ENCODE measurements around the gene FREY1. TPM values are rescaled to one million over a fixed set of nuclear protein-coding genes. Genes with fewer than 3 reads are reported as not detected.

Gene FREY1, protein sequence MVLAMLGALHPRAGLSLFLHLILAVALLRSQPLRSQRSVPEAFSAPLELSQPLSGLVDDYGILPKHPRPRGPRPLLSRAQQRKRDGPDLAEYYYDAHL
- total RNA-seq (2012; rRNA removed) (0.83 TPM in 1 of 2 replicates, not detected in the other), polyA plus RNA-seq (2012; rRNA removed) (0.21 and 0.49 TPM in 2 replicates), Bru-seq, nascent RNA (percentile 33 among the genes with signal in this experiment), BruChase-seq, experiment 1, labeled RNA remaining after a 6-hour chase (percentile 48 among the genes with signal in this experiment), BruChase-seq, experiment 2, labeled RNA remaining after a 2-hour chase (percentile 49 among the genes with signal in this experiment)
- polyA plus RNA-seq (2012; cell fraction: cytosol; rRNA removed) = 0.10 and 0.11 TPM in 2 replicates
- polyA plus RNA-seq (2012; cell fraction: nucleus; rRNA removed; ENCODE audit: low replicate concordance) = 1.6 and 1.7 TPM in 2 replicates
- long read RNA-seq = 0 reads

DNA sequence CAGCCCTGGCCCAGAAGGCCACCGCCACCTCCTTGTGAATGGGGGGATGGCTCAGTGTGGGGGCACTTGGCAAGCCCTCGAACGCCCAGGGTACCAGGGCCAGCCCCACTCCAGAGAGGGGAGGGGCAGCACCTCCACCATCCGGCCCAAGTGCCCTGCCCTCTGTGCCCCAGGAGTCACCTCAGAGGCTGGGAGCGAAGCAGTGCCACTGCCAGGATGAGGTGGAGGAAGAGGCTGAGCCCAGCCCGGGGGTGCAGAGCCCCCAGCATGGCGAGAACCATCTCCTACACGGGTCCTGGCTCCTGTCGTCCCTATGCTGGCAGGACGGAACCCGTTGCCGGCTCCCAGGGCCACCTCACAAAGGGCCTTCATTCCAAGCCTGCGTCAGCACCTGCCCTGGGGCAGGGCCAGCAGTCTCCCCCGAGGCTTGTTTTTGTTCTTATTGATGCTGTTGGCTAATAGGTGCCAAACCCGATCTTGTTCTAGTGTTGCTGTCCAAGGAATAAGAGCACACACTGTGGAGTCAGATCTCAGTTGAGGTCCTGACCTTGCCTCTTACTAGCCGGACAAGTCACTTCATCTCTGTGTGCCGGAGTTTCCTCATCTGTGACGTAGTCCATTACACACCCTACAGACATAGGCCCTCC lies at the start of gene FREY1:
Gene FREY1, minus strand, starts transcription at position 307 of the 647 bp plus-strand sequence. Its CDS starts 26 bp downstream, at position 281.
- Histone ChIP-seq H3K4me2 (ENCODE audit: low read depth, low read length) (no peak within 1 kb of the TSS), H3K36me3 (ENCODE audit: control insufficient read depth, insufficient read depth, low read length) (peaks cover 31% of the 10 kb centered on the region), H3K9me3 (ENCODE audit: control insufficient read depth, insufficient read depth, low read length) (no peaks in the 10 kb centered on the region), H2AK9ac (replicated peaks; ENCODE audit: low read depth, low read length, poor library complexity) (no peak within 1 kb of the TSS), H4K20me1 (ENCODE audit: insufficient read depth, low read length) (no peaks in the 10 kb centered on the region), H2BK15ac (ENCODE audit: low read depth, low read length) (no peak within 1 kb of the TSS), H2AFZ (replicated peaks; ENCODE audit: low read length, poor library complexity) (no peak within 1 kb of the TSS), H3K56ac (ENCODE audit: extremely low read depth, insufficient read depth, low read length) (no peak within 1 kb of the TSS), H3K18ac (ENCODE audit: low read depth, low read length) (no peak within 1 kb of the TSS), H3K9ac (ENCODE audit: low read depth, low read length) (no peak within 1 kb of the TSS), H3K4me1 (ENCODE audit: control insufficient read depth, insufficient read depth, low read length) (no peaks in the 10 kb centered on the region), H3K14ac (replicated peaks; ENCODE audit: low read depth, low read length) (no peak within 1 kb of the TSS), H4K8ac (ENCODE audit: low read depth in 2 of 2, low read length in 2 of 2) (no peak within 1 kb of the TSS), H3K9me1 (ENCODE audit: insufficient read depth, low read length) (no peaks in the 10 kb centered on the region), H4K5ac (ENCODE audit: low read depth, low read length) (no peak within 1 kb of the TSS), H3K4ac (ENCODE audit: low read depth, low read length) (no peak within 1 kb of the TSS), H3K27ac (ENCODE audit: insufficient read depth, low read length) (no peak within 1 kb of the TSS), H2BK20ac (ENCODE audit: low read depth, low read length) (no peak within 1 kb of the TSS), H2AK5ac (ENCODE audit: low read depth, low read length) (no peak within 1 kb of the TSS), H2BK120ac (ENCODE audit: low read depth, low read length) (no peak within 1 kb of the TSS), H3K4me3 (ENCODE audit: insufficient read depth, low read depth, low read length) (no peak within 1 kb of the TSS), H3K23ac (ENCODE audit: low read depth, low read length) (no peak within 1 kb of the TSS), H3K79me1 (ENCODE audit: low read depth in 1 of 2, low read length in 2 of 2) (no peaks in the 10 kb centered on the region), H2BK5ac (ENCODE audit: low read depth, low read length, poor library complexity, severe bottlenecking) (no peak within 1 kb of the TSS), H3K27me3 (ENCODE audit: control insufficient read depth, insufficient read depth, low read length) (no peaks in the 10 kb centered on the region), H4K91ac (ENCODE audit: insufficient read depth, low read depth, low read length) (no peak within 1 kb of the TSS)
- intact Hi-C loops (cut with micrococcal nuclease) (no loop called here), dilution Hi-C loops (cut with HindIII; ENCODE audit: low sequenced_read_pairs, unreplicated experiment) (no loop called here), in situ Hi-C loops (cut with MboI; ENCODE audit: low sequenced_read_pairs) (no loop called here)
- ATAC-seq (ENCODE audit: low read depth) (no peak), DNase-seq (no peak)
- TF ChIP-seq, protein P1, sequence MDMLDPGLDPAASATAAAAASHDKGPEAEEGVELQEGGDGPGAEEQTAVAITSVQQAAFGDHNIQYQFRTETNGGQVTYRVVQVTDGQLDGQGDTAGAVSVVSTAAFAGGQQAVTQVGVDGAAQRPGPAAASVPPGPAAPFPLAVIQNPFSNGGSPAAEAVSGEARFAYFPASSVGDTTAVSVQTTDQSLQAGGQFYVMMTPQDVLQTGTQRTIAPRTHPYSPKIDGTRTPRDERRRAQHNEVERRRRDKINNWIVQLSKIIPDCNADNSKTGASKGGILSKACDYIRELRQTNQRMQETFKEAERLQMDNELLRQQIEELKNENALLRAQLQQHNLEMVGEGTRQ (IDR thresholded peaks at IDR 0.05; ENCODE audit: low read depth, low read length) = no peak
- TF ChIP-seq CHD1 (IDR thresholded peaks at IDR 0.05; ENCODE audit: low read depth, low read length) = no peak
- TF ChIP-seq MXI1 (IDR thresholded peaks at IDR 0.05; ENCODE audit: borderline replicate concordance, low read depth, low read length) = no peak
- no peak for TF ChIP-seq MAZ (IDR thresholded peaks at IDR 0.05; ENCODE audit: borderline replicate concordance, low read depth, low read length)
- TF ChIP-seq, protein P2, sequence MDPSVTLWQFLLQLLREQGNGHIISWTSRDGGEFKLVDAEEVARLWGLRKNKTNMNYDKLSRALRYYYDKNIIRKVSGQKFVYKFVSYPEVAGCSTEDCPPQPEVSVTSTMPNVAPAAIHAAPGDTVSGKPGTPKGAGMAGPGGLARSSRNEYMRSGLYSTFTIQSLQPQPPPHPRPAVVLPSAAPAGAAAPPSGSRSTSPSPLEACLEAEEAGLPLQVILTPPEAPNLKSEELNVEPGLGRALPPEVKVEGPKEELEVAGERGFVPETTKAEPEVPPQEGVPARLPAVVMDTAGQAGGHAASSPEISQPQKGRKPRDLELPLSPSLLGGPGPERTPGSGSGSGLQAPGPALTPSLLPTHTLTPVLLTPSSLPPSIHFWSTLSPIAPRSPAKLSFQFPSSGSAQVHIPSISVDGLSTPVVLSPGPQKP (IDR thresholded peaks at IDR 0.05; ENCODE audit: borderline replicate concordance, low read depth, low read length) = no peak
- WGBS, 2 experiments (ENCODE audit: extremely low coverage in 2 of 2, insufficient read length in 1 of 2) = 90% methylated on average over 2 of the region's 18 CpGs; no CpG with 5 or more reads in 1 of the 2 experiments
- POLR2A ChIA-PET (ENCODE audit: unreplicated experiment) = no interaction called here
- no TSS peak for BruUV-seq (replicated peaks)
- CTCF ChIA-PET = no interaction called here
